A673 (cell line): Measurements from ENCODE around the gene CDYL. TPM values are rescaled to one million over a fixed set of nuclear protein-coding genes. Genes with fewer than 3 reads are reported as not detected.

ENCODE experiments used
- BruUV-seq: library from RNA; stranded (reverse); fragments of 400-500 nt; replicated peaks from 2 replicates; lab custom pipeline; 2021; lab: Mats Ljungman, UMichigan
- CTCF ChIA-PET: fragments of 300-600 bp; sonication (Branson Sonifier 250); formaldehyde crosslinking; loops from one replicate; lab custom pipeline; 2022; ENCODE audit warnings: antibody characterized with exemption; lab: Charles Lee
- POLR2A ChIA-PET: fragments of 300-600 bp; sonication (Branson Sonifier 250); formaldehyde crosslinking; loops from one replicate; lab custom pipeline; 2022; ENCODE audit warnings: antibody characterized with exemption; ENCODE audit not compliant: low non-redundant PET; lab: Charles Lee
- DNase-seq: peaks from one replicate; pipeline ENCODE4 v3.0.0-alpha.2; 2015; ENCODE audit warnings: low spot score
- H3K27ac ChIP-seq: fragments of 200-600 bp; sonication (generic); 2 replicates; pipeline ENCODE4 v1.5.1; 2016; ENCODE audit warnings: mixed run types, low read depth, mild to moderate bottlenecking, mixed read lengths, antibody characterized with exemption, low read length; ENCODE audit not compliant: poor library complexity, severe bottlenecking
- H3K27me3 ChIP-seq: fragments of 200-600 bp; sonication (generic); replicated peaks from 2 replicates; pipeline ENCODE4 v1.6.1; 2017; ENCODE audit warnings: mixed run types, low read depth, mild to moderate bottlenecking, mixed read lengths, antibody characterized with exemption, low read length; ENCODE audit not compliant: insufficient read depth, poor library complexity
- H3K36me3 ChIP-seq: fragments of 200-600 bp; sonication (generic); 2 replicates; pipeline ENCODE4 v1.6.1; 2016; ENCODE audit warnings: mixed run types, mild to moderate bottlenecking, mixed read lengths, antibody characterized with exemption, low read length; ENCODE audit not compliant: insufficient read depth, poor library complexity, severe bottlenecking
- H3K4me1 ChIP-seq: fragments of 200-600 bp; sonication (generic); 2 replicates; pipeline ENCODE4 v1.6.1; 2017; ENCODE audit warnings: mixed run types, mild to moderate bottlenecking, mixed read lengths, antibody characterized with exemption, low read length; ENCODE audit not compliant: insufficient read depth, poor library complexity, severe bottlenecking
- H3K4me3 ChIP-seq: fragments of 200-600 bp; sonication (generic); 2 replicates; pipeline ENCODE4 v1.5.1; 2016; ENCODE audit warnings: low read depth, mixed run types, mild to moderate bottlenecking, mixed read lengths, low read length; ENCODE audit not compliant: poor library complexity, severe bottlenecking
- H3K9me3 ChIP-seq: fragments of 200-600 bp; sonication (generic); 2 replicates; pipeline ENCODE4 v1.6.1; 2016; ENCODE audit warnings: mixed run types, low read depth, mild to moderate bottlenecking, mixed read lengths, antibody characterized with exemption, low read length; ENCODE audit not compliant: poor library complexity, severe bottlenecking
- CTCF ChIP-seq: fragments of 300-800, 200-600 bp; sonication (generic); conservative IDR thresholded peaks from 2 replicates; pipeline ENCODE4 v1.5.1; 2017; ENCODE audit warnings: low read depth, mild to moderate bottlenecking, antibody characterized with exemption, low read length, moderate library complexity, mixed read lengths
- EZH2 ChIP-seq: fragments of 200-600 bp; sonication (generic); IDR thresholded peaks from 2 replicates; pipeline ENCODE4 v1.6.1; 2017; ENCODE audit warnings: borderline replicate concordance, low read depth, mild to moderate bottlenecking, mixed read lengths, antibody characterized with exemption, low read length; ENCODE audit not compliant: poor library complexity, severe bottlenecking
- intact Hi-C: fragments of 100-400 bp; cut with micrococcal nuclease; formaldehyde crosslinking; loops from one replicate; pipeline ENCODE4 v1.10.0; 2022; ENCODE audit not compliant: unreplicated experiment
- total RNA-seq: library from RNA; stranded (reverse); gene quantifications from 2 replicates; pipeline ENCODE4 v1.2.3, GENCODE V29; 2021

The CDYL gene
- total RNA-seq, 1 experiment from 2014 or later = 57.6 TPM

DNA sequence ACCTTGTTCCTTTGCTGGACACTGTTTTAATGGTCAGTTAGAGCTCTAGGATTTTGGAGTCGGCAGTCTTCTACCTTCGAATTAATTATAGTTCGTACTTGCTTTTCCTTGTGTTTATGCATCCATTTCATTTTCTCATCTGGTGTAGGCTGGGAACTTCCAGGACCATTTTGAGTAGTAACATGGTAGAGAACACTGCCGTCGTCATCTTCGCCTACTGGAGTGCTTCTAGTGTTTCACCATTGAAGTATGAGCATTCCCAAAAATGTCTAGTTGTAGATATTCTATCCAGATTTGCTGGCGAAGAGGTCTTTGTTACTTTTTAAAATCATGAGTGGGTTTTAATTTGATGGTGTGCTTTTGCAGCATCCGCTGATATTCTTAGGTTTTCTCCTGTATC is 36.9 kb downstream of the CDYL start:
- Histone ChIP-seq H3K27ac (no peak overlapping the region), H3K36me3 (no peaks in the 10 kb centered on the region), H3K4me3 (no peak overlapping the region), H3K4me1 (peaks cover 4% of the 10 kb centered on the region), H3K9me3 (no peaks in the 10 kb centered on the region), H3K27me3 (no peaks in the 10 kb centered on the region)
- DNase-seq = no peak
- ChIA-PET POLR2A (no interaction called here), CTCF (no interaction called here)
- BruUV-seq = no TSS peak
- TF ChIP-seq CTCF = no peak
- TF ChIP-seq EZH2 = no peak
- intact Hi-C loops = no loop called here

- ChIA-PET POLR2A (no interaction called here), CTCF (no interaction called here)
- DNase-seq = no peak
- TF ChIP-seq CTCF (no peak), EZH2 (no peak)
- no peak overlapping the region for H3K27ac ChIP-seq
- no peak overlapping the region for H3K4me3 ChIP-seq
- H3K27me3 ChIP-seq = no peaks in the 10 kb centered on the region
- H3K4me1 ChIP-seq = peaks cover 4% of the 10 kb centered on the region
- intact Hi-C loops = no loop called here
- no peaks in the 10 kb centered on the region for H3K36me3 ChIP-seq
- BruUV-seq = no TSS peak
- no peaks in the 10 kb centered on the region for H3K9me3 ChIP-seq
Measured at GRCh38 chr6:4814212-4814611, 38.0 kb downstream of the CDYL start.

GRCh38 chr6:4814987-4815386 is 38.8 kb downstream of the CDYL start:
- ChIA-PET CTCF (no interaction called here), POLR2A (no interaction called here)
- no peak overlapping the region for H3K4me3 ChIP-seq
- intact Hi-C loops = no loop called here
- no TSS peak for BruUV-seq
- no peaks in the 10 kb centered on the region for H3K9me3 ChIP-seq
- DNase-seq = no peak
- no peaks in the 10 kb centered on the region for H3K36me3 ChIP-seq
- H3K27ac ChIP-seq = no peak overlapping the region
- no peaks in the 10 kb centered on the region for H3K27me3 ChIP-seq
- H3K4me1 ChIP-seq = peaks cover 4% of the 10 kb centered on the region
- TF ChIP-seq EZH2 (no peak), CTCF (no peak)
